ENCODE measurements around the gene LGMN.
A peak's percentile ranks its signal among the peaks of the same experiment; 100 is the strongest.
"Not testable (repeated sequence)": the region's sequence is repeated elsewhere in the genome, so short reads cannot be mapped to it uniquely, and the experiment has no call there.

The LGMN gene

GRCh38 chr14:92778868-92779565 is 30.6 kb upstream of the LGMN start:
- not testable (repeated sequence) for H3K27me3 ChIP-seq (ENCODE audit: insufficient read depth, poor library complexity, severe bottlenecking); DNase-seq (ENCODE audit: low read depth in 1 of 2, low spot score in 1 of 2)
- TF ChIP-seq SPI1 (IDR thresholded peaks at IDR 0.05; ENCODE audit: borderline replicate concordance, low read depth) = 0 out of 2 replicates have a peak, but pooled peaks have one; percentile 28

GRCh38 chr14:92775292-92775691 is 26.9 kb upstream of the LGMN start:
- H3K4me3 ChIP-seq (replicated peaks; ENCODE audit: insufficient read depth, low read length); H3K27me3 ChIP-seq (ENCODE audit: insufficient read depth, poor library complexity, severe bottlenecking); DNase-seq (ENCODE audit: low read depth in 1 of 2, low spot score in 1 of 2); H3K27ac ChIP-seq (replicated peaks): not testable (repeated sequence)

More at GRCh38 chr14:92778868-92779565, 30.6 kb upstream of the LGMN start:
- H3K27ac ChIP-seq (replicated peaks); H3K4me3 ChIP-seq (replicated peaks; ENCODE audit: insufficient read depth, low read length): not testable (repeated sequence)

DNA sequence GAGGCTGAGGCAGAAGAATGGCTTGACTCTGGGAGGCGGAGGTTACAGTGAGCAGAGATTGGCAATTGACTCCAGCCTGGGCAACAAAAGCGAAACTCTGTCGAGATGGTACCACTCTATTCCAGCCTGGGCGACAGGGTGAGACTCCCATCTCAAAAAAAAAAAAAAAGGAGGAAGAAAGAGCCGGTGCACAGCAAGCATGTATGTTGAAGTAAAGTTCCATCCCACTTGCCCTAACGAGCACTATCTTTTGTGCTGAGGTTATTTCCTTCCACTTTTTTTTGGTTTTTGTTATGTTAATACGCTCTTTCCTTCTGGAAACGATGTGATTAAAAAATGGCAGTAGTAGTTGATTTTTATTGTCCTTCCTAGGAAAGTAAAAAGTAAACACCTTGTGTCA is 26.1 kb upstream of the LGMN start:
- no peak for DNase-seq (ENCODE audit: low read depth in 1 of 2, low spot score in 1 of 2)
- H3K4me3 ChIP-seq (replicated peaks; ENCODE audit: insufficient read depth, low read length) = no peak overlapping the region
- TF ChIP-seq POLR2AphosphoS5 (IDR thresholded peaks at IDR 0.05; ENCODE audit: low read depth) (no peak), SPI1 (IDR thresholded peaks at IDR 0.05; ENCODE audit: borderline replicate concordance, low read depth) (no peak), GABPA (IDR thresholded peaks at IDR 0.05; ENCODE audit: low read depth) (no peak)
- TF ChIP-seq, protein P1, sequence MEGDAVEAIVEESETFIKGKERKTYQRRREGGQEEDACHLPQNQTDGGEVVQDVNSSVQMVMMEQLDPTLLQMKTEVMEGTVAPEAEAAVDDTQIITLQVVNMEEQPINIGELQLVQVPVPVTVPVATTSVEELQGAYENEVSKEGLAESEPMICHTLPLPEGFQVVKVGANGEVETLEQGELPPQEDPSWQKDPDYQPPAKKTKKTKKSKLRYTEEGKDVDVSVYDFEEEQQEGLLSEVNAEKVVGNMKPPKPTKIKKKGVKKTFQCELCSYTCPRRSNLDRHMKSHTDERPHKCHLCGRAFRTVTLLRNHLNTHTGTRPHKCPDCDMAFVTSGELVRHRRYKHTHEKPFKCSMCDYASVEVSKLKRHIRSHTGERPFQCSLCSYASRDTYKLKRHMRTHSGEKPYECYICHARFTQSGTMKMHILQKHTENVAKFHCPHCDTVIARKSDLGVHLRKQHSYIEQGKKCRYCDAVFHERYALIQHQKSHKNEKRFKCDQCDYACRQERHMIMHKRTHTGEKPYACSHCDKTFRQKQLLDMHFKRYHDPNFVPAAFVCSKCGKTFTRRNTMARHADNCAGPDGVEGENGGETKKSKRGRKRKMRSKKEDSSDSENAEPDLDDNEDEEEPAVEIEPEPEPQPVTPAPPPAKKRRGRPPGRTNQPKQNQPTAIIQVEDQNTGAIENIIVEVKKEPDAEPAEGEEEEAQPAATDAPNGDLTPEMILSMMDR (IDR thresholded peaks at IDR 0.05; ENCODE audit: insufficient read depth, low read length) = no peak
- TF ChIP-seq, protein P2, sequence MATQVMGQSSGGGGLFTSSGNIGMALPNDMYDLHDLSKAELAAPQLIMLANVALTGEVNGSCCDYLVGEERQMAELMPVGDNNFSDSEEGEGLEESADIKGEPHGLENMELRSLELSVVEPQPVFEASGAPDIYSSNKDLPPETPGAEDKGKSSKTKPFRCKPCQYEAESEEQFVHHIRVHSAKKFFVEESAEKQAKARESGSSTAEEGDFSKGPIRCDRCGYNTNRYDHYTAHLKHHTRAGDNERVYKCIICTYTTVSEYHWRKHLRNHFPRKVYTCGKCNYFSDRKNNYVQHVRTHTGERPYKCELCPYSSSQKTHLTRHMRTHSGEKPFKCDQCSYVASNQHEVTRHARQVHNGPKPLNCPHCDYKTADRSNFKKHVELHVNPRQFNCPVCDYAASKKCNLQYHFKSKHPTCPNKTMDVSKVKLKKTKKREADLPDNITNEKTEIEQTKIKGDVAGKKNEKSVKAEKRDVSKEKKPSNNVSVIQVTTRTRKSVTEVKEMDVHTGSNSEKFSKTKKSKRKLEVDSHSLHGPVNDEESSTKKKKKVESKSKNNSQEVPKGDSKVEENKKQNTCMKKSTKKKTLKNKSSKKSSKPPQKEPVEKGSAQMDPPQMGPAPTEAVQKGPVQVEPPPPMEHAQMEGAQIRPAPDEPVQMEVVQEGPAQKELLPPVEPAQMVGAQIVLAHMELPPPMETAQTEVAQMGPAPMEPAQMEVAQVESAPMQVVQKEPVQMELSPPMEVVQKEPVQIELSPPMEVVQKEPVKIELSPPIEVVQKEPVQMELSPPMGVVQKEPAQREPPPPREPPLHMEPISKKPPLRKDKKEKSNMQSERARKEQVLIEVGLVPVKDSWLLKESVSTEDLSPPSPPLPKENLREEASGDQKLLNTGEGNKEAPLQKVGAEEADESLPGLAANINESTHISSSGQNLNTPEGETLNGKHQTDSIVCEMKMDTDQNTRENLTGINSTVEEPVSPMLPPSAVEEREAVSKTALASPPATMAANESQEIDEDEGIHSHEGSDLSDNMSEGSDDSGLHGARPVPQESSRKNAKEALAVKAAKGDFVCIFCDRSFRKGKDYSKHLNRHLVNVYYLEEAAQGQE (IDR thresholded peaks at IDR 0.05; ENCODE audit: insufficient replicate concordance, low read depth) = no peak
- H3K27ac ChIP-seq (replicated peaks) = no peak overlapping the region
- no peaks in the 10 kb centered on the region for H3K27me3 ChIP-seq (ENCODE audit: insufficient read depth, poor library complexity, severe bottlenecking)

DNA sequence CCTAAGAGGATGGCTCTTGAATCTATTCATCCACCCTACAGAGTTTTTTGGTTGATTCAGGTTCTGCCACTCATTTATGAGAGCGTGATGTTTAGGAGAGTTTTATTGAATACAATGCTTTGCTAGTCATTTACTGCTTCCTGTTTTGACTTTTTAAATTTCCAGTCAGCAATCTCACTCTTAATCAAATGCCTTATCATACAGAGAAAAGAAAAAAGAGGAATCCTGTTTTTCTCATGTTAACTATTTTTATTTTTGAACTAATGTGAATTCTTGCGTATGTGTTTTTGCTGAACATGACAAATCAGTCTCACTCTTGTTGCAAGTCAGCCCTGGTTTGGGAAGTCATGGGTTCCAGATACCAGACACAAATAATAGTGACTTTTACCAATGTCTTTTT is 22.1 kb upstream of the LGMN start:
- H3K4me3 ChIP-seq (replicated peaks; ENCODE audit: insufficient read depth, low read length) = no peak overlapping the region
- no peak overlapping the region for H3K27ac ChIP-seq (replicated peaks)
- H3K27me3 ChIP-seq (ENCODE audit: insufficient read depth, poor library complexity, severe bottlenecking) = no peaks in the 10 kb centered on the region
- DNase-seq (ENCODE audit: low read depth in 1 of 2, low spot score in 1 of 2) = no peak
- TF ChIP-seq SPI1 (IDR thresholded peaks at IDR 0.05; ENCODE audit: borderline replicate concordance, low read depth) (no peak), POLR2AphosphoS5 (IDR thresholded peaks at IDR 0.05; ENCODE audit: low read depth) (no peak), GABPA (IDR thresholded peaks at IDR 0.05; ENCODE audit: low read depth) (no peak)
- TF ChIP-seq, protein P2 (IDR thresholded peaks at IDR 0.05; ENCODE audit: insufficient replicate concordance, low read depth) = no peak
- TF ChIP-seq, protein P1 (IDR thresholded peaks at IDR 0.05; ENCODE audit: insufficient read depth, low read length) = no peak

GRCh38 chr14:92768795-92769194 is 20.4 kb upstream of the LGMN start:
- no peak for DNase-seq (ENCODE audit: low read depth in 1 of 2, low spot score in 1 of 2)
- Histone ChIP-seq H3K4me3 (replicated peaks; ENCODE audit: insufficient read depth, low read length) (no peak overlapping the region), H3K27ac (replicated peaks) (no peak overlapping the region), H3K27me3 (ENCODE audit: insufficient read depth, poor library complexity, severe bottlenecking) (no peaks in the 10 kb centered on the region)
- TF ChIP-seq, protein P2 (IDR thresholded peaks at IDR 0.05; ENCODE audit: insufficient replicate concordance, low read depth) = no peak
- TF ChIP-seq, protein P1 (IDR thresholded peaks at IDR 0.05; ENCODE audit: insufficient read depth, low read length) = no peak
- no peak for TF ChIP-seq POLR2AphosphoS5 (IDR thresholded peaks at IDR 0.05; ENCODE audit: low read depth)
- no peak for TF ChIP-seq SPI1 (IDR thresholded peaks at IDR 0.05; ENCODE audit: borderline replicate concordance, low read depth)
- TF ChIP-seq GABPA (IDR thresholded peaks at IDR 0.05; ENCODE audit: low read depth) = no peak

DNA sequence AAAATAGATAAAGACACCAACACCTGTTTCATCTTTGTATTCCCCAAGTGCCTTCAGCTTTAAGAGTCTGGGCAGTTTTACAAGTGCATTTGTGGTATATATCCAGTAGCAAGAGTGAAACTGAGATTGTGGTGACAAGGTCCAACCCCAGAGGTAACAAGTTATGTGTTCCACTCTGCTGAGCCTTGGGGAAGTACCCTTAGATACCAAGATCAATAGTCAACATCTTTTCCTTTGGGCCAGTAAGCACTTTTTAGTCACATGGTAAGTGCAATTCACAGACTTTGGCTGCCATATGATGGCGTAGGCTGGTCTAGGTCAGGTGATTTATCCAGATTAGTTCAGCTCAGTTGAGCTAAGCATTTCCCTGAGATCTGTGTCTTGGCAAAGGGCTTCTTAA is 19.8 kb upstream of the LGMN start:
- H3K27me3 ChIP-seq (ENCODE audit: insufficient read depth, poor library complexity, severe bottlenecking); H3K4me3 ChIP-seq (replicated peaks; ENCODE audit: insufficient read depth, low read length); DNase-seq (ENCODE audit: low read depth in 1 of 2, low spot score in 1 of 2); H3K27ac ChIP-seq (replicated peaks): not testable (repeated sequence)
